GM18511 (cell line): Measurements from ENCODE around the gene RALY.

Experiments used
- ATAC-seq: cut with Tn5 transposase; IDR thresholded peaks from one replicate; pipeline ENCODE4 v1.9.1; 2021; ENCODE audit warnings: mild to moderate bottlenecking, moderate library complexity; ENCODE audit not compliant: unreplicated experiment

The RALY gene

DNA sequence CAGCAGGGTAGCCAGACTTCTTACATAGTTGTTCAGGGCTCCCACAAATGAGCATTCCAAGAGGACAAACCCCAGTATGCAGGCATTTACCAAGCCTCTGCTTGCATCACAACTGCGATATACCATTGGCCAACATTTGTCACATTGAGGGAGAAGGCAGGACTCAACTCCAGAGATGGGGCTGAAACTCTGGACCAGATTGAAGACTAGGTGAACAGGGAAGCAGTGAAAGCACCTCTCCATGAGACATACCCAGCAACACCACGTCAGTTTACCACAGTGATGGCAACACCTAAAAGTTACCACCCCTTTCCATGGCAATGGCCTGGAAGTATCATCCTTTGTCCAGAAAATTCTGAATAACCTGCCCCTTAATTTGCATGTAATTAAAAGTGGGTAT is 7.9 kb upstream of the RALY start:
- ATAC-seq, result no peak

DNA sequence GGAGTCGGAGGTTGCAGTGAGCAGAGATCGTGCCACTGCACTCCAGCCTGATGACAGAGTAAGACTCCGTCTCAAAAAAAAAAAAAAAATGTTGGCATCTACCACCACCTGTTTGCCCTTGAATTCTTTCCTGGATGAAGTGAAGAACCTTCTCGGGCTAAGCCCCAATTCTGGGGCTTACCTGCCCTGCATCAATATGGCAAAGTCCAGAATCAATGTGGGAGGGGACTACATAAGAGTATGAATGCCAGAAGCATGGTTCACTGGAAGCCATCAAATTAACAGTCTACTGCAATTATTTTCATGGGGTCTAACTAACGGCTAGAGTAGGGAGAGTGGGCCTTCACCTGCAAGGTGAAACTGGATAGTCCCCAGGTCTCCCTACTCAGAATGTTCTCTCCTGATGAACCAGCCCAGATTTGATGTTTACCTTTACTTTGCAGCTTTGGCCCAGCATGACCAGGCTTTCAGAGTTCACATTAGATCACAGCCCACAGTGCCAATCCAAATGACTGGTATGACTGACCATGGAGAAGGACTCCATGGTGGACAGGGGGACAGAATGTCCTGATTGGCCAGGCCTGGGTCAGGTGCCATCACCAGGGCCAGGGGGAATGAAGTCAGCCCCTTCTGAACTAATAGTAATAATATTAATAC is 7.0 kb upstream of the RALY start:
- ATAC-seq, result no peak

- no peak for ATAC-seq
Measured at GRCh38 chr20:33990075-33990474, 3.6 kb upstream of the RALY start.

GRCh38 chr20:33991502-33991901 is 2.2 kb upstream of the RALY start:
- no peak for ATAC-seq

- no peak for ATAC-seq
Measured at GRCh38 chr20:33992145-33992922, 1.4 kb upstream of the RALY start.

- ATAC-seq, result peak; percentile 69
Measured at GRCh38 chr20:33992923-33993575, 662 bp upstream of the RALY start.

- ATAC-seq, result peak; percentile 40
Measured at GRCh38 chr20:33994222-33994913, 657 bp downstream of the RALY start.

DNA sequence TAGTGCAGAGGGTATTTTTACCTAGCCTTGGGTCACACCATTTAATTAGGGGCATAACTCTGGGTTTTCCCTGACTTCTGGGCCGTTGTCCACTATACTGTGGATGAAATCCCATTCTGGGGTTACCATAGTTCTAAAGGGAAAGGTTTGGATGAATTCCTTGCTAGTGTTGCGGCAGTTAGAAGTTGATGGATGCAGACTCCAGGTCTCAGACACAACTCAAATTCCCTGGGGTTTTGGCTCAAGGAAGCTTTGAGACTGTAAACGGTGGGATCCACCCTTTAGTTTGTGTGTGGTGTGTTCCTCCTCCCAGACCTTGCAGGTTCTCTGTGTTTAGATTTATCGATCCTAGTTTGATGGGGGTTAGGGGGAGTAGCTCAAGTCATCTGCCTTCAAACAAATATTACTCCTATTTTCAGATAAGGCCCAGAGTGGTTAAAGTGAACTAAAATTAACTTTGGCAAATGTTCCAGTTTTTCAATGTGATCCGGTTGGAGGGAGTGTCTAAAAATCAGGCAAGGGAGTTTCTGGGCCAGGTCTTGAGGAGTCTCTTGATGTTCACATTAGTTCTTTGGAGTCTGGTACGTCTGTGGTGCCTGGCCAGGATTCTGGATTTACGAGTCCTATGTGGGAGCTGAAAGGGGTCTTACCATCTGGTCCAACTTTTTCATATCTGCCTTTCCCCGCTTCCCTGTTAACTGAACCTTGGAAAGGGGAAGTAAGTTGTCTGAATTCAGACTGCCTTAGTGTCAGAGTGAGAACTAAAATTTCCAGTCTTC is 1.5 kb downstream of the RALY start:
- ATAC-seq, result no peak

- no peak for ATAC-seq
Measured at GRCh38 chr20:33999025-33999649, 5.4 kb downstream of the RALY start.

DNA sequence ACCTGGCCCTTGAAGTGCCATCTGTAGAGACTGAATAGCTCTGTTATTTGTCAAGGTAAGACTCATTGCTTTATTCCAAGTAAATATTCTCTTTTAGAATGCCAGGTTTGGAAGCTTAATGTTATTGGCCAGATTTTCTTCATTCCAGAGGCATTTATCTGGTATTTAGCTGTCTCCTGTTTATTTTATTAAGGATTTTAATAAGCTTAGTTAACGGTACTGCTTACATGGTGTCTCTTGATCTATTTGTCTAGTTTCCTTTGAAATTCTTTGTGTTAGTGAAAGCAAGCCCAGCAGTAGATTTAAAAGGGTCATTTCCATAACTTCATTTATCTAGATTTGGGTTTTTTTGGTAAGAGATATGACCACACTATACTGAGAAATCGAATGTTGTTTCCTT is 7.7 kb downstream of the RALY start:
- ATAC-seq, result no peak

DNA sequence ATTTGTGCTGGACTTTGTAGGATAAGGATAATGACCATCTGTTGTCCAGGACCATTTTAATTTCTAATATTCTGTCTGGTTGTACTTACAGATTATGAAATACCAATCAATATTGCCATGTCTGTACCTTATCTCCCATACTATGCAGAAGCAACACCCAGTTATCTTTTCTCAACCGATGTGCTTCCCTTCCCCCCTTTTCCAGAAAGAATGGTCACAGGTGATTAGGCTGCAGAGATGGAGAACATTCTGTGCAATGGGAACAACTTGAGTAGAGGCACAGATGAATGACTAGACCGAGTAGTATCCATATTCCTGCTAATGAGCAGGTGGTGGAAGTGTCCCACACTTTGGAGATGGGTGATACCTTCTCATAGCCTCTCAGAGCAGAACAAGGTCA is 10.5 kb downstream of the RALY start:
- no peak for ATAC-seq

DNA sequence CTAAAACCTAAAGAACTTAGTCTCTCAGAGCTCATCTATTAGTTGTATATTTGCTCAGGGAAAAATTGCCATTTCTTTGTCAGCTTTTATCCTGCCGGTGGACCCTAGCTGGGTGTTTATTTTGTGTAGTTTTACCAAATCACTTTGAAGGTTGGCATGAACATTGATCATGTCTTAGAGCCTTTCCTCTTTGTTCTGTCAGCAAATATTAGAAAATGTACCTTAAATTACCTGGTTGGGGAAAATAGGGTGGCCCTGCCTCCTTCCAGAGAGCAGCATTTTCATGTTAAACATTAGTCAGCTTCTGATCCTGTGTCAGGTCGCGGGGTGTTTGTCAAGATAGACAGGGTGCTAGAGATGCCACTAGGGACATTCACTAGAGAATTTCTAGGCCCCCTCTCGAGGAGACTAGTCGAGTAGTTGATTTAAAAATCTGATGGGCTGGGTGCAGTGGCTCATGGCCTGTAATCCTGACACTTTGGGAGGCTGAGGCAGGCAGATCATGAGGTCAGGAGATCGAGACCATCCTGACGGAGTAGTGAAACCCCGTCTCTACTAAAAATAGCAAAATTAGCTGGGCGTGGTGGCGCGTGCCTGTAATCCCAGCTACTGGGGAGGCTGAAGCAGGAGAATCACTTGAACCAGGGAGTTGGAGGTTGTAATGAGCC is 11.2 kb downstream of the RALY start:
- no peak for ATAC-seq

GRCh38 chr20:34006619-34007018 is 12.9 kb downstream of the RALY start:
- no peak for ATAC-seq

DNA sequence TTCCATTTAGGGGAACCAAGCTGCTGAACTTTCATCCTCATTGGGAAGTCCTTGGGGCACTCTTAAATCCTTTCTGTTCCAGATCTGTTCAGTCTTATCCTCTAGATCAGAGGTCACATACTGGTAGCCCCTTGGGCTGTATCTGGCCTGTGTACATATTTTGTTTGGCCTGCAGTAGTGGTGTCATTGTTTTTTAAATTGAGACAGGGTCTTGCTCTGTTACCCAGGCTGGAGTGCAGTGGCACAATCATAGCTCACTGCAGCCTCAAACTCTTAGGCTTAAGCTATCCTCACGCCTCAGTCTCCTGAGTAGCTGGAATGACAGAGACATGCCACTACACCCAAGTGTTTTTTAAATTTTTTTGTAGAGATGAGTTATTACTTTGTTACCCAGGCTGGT is 14.8 kb downstream of the RALY start:
- ATAC-seq, result no peak

DNA sequence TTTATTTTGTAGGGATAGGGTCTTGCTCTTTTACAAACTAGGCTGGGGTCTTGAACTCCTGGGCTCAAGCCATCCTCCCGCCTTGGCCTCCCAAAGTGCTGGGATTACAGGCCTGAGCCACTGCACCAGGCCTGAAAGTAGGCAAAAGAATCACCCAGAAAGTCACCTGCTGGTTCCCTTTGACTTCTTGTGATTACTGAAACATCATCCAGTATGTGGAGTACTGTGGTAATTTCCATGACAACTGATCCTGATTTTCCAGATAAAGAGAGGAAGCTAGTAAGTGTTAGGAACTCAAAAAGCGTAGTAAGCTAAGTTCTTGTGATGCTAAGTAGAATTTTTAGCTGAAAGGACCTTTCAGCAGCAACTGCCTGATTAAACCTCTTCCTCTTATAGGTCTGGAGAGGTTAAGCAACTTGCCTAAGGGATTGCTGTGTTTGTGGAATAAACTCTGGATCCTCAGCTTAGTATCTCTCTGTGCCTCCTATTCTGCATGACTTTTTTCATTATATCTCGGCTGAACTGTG is 16.8 kb downstream of the RALY start:
- ATAC-seq, result no peak

GRCh38 chr20:34011275-34011674 is 17.6 kb downstream of the RALY start:
- ATAC-seq, result no peak

GRCh38 chr20:34012330-34012729 is 18.6 kb downstream of the RALY start:
- no peak for ATAC-seq

DNA sequence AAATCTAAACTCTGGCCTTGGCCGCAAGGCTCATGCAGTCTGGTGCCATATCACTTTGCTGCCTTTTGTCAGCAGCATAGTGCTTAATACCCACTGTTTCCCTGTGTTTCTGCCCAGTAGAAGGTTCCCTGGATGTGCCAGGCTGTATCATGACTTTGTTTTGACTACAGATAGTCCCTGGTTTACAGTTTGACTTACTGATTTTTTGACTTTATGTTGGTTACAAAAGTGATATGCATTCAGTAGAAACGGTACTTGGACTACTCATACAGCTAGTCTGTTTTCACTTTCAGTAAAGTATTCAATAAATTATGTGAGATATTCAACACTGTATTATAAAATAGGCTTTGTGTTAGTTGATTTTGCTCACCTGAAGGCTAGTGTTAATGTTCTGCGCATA is 19.0 kb downstream of the RALY start:
- ATAC-seq, result no peak

- no peak for ATAC-seq
Measured at GRCh38 chr20:34013554-34013953, 19.8 kb downstream of the RALY start.

- no peak for ATAC-seq
Measured at GRCh38 chr20:34014878-34015277, 21.2 kb downstream of the RALY start.
